ENCODE data around the gene BIRC6.

Gene BIRC6

GRCh38 chr2:32485399-32485798 lies 128.6 kb downstream of the BIRC6 start:
- no peak for DNase-seq (ENCODE audit: low spot score)
- no peak overlapping the region for H3K27ac ChIP-seq
- no peak for TF ChIP-seq CTCF (IDR thresholded peaks at IDR 0.05)
- no peak overlapping the region for H3K4me3 ChIP-seq

GRCh38 chr2:32489061-32489460 lies 132.2 kb downstream of the BIRC6 start:
- no peak for TF ChIP-seq CTCF (IDR thresholded peaks at IDR 0.05)
- no peak for DNase-seq (ENCODE audit: low spot score)
- Histone ChIP-seq H3K4me3 (no peak overlapping the region), H3K27ac (no peak overlapping the region)

- TF ChIP-seq CTCF (IDR thresholded peaks at IDR 0.05) = no peak
- H3K27ac ChIP-seq = no peak overlapping the region
- DNase-seq (ENCODE audit: low spot score) = no peak
- H3K4me3 ChIP-seq = no peak overlapping the region
Measured at GRCh38 chr2:32491346-32491745, 134.5 kb downstream of the BIRC6 start.

GRCh38 chr2:32495139-32495538 lies 138.3 kb downstream of the BIRC6 start:
- no peak for TF ChIP-seq CTCF (IDR thresholded peaks at IDR 0.05)
- DNase-seq (ENCODE audit: low spot score) = no peak
- H3K27ac ChIP-seq = no peak overlapping the region
- H3K4me3 ChIP-seq = no peak overlapping the region

GRCh38 chr2:32496662-32497061 lies 139.8 kb downstream of the BIRC6 start:
- Histone ChIP-seq H3K4me3 (no peak overlapping the region), H3K27ac (no peak overlapping the region)
- DNase-seq (ENCODE audit: low spot score) = no peak
- no peak for TF ChIP-seq CTCF (IDR thresholded peaks at IDR 0.05)

GRCh38 chr2:32498306-32498705 lies 141.5 kb downstream of the BIRC6 start:
- no peak for DNase-seq (ENCODE audit: low spot score)
- TF ChIP-seq CTCF (IDR thresholded peaks at IDR 0.05) = no peak
- H3K4me3 ChIP-seq = no peak overlapping the region
- no peak overlapping the region for H3K27ac ChIP-seq

GRCh38 chr2:32502941-32503340 lies 146.1 kb downstream of the BIRC6 start:
- no peak for DNase-seq (ENCODE audit: low spot score)
- no peak overlapping the region for H3K27ac ChIP-seq
- no peak for TF ChIP-seq CTCF (IDR thresholded peaks at IDR 0.05)
- no peak overlapping the region for H3K4me3 ChIP-seq

Measured in coronary artery (tissue), 2 donors.